Activated CD8-positive, alpha-beta memory T cell treated with anti-CD3 and anti-CD28 coated beads for 1 hour (primary cell): ENCODE data around the gene VWA8.
"Not testable (repeated sequence)": the region's sequence is repeated elsewhere in the genome, so short reads cannot be mapped to it uniquely, and the experiment has no call there.

Source experiments
- DNase-seq, 2 donors: peaks; one replicate each; pipeline ENCODE4 v3.0.0-alpha.2; 2020; ENCODE audit warnings: low read depth in 1 of 2; ENCODE audit errors: extremely low read depth in 1 of 2

The VWA8 gene

GRCh38 chr13:41651413-41652058 lies 309.4 kb downstream of the VWA8 start:
- DNase-seq, result no peak

GRCh38 chr13:41650706-41651105 lies 310.2 kb downstream of the VWA8 start:
- no peak for DNase-seq

- DNase-seq, result no peak
Measured at GRCh38 chr13:41649659-41650058, 311.2 kb downstream of the VWA8 start.

- DNase-seq, result no peak
Measured at GRCh38 chr13:41648314-41648935, 312.5 kb downstream of the VWA8 start.

- not testable (repeated sequence) for DNase-seq
Measured at GRCh38 chr13:41647699-41648313, 313.1 kb downstream of the VWA8 start.

- DNase-seq, result no peak
Measured at GRCh38 chr13:41645331-41645730, 315.6 kb downstream of the VWA8 start.

GRCh38 chr13:41644742-41645141 lies 316.2 kb downstream of the VWA8 start:
- no peak for DNase-seq

- DNase-seq, result no peak
Measured at GRCh38 chr13:41643507-41643906, 317.4 kb downstream of the VWA8 start.

GRCh38 chr13:41641961-41642360 lies 318.9 kb downstream of the VWA8 start:
- no peak for DNase-seq

- no peak for DNase-seq
Measured at GRCh38 chr13:41641429-41641828, 319.5 kb downstream of the VWA8 start.

GRCh38 chr13:41639955-41640780 lies 320.7 kb downstream of the VWA8 start:
- DNase-seq, result no peak

GRCh38 chr13:41639237-41639904 lies 321.5 kb downstream of the VWA8 start:
- no peak for DNase-seq

- DNase-seq, result no peak
Measured at GRCh38 chr13:41637586-41637985, 323.3 kb downstream of the VWA8 start.

- not testable (repeated sequence) for DNase-seq
Measured at GRCh38 chr13:41637032-41637431, 323.9 kb downstream of the VWA8 start.

- not testable (repeated sequence) for DNase-seq
Measured at GRCh38 chr13:41636590-41636989, 324.3 kb downstream of the VWA8 start.

- DNase-seq, result no peak
Measured at GRCh38 chr13:41634407-41634806, 326.5 kb downstream of the VWA8 start.

GRCh38 chr13:41633776-41634175 lies 327.1 kb downstream of the VWA8 start:
- DNase-seq, result no peak

GRCh38 chr13:41631296-41631965 lies 329.5 kb downstream of the VWA8 start:
- DNase-seq, result no peak

- DNase-seq, result no peak
Measured at GRCh38 chr13:41627425-41627824, 333.5 kb downstream of the VWA8 start.

GRCh38 chr13:41624041-41624440 lies 336.9 kb downstream of the VWA8 start:
- no peak for DNase-seq
